Left kidney (tissue), 8 donors: ENCODE measurements around the gene HOXB7. TPM values are rescaled to one million over a fixed set of nuclear protein-coding genes. Genes with fewer than 3 reads are reported as not detected.

ENCODE experiments used
- DNase-seq: peaks from one replicate; pipeline ENCODE4 v3.0.0-alpha.2; 2013
- long read RNA-seq, 8 donors: transcript quantifications; one replicate each; lab custom pipeline, GENCODE V29; 2026
- polyA plus RNA-seq: library from polyadenylated mRNA; unstranded; fragments of 120-200 nt; gene quantifications from one replicate; pipeline ENCODE4 v1.2.1, GENCODE V29; 2013; ENCODE audit not compliant: insufficient read length

The HOXB7 gene
- polyA plus RNA-seq = 39.8 TPM
- long read RNA-seq, donor 1, transcript HOXB7-202 (2 exons, 478 nt) = minor isoform, 5 of 43 reads
- long read RNA-seq, donor 1, transcript HOXB7-201 (2 exons, 1,371 nt) = major isoform, 38 of 43 reads
- long read RNA-seq, donor 1, partial matches to known transcripts = 0 of 43 reads
- long read RNA-seq, donor 1, other reads (novel, unspliced or antisense) = 0 of 43 reads
- long read RNA-seq, donor 2, transcript HOXB7-202 (2 exons, 478 nt) = minor isoform, 6 of 37 reads
- long read RNA-seq, donor 2, transcript HOXB7-201 (2 exons, 1,371 nt) = major isoform, 31 of 37 reads
- long read RNA-seq, donor 2, partial matches to known transcripts = 0 of 37 reads
- long read RNA-seq, donor 2, other reads (novel, unspliced or antisense) = 0 of 37 reads
- long read RNA-seq, donor 3, transcript HOXB7-201 (2 exons, 1,371 nt) = major isoform, 25 of 41 reads
- long read RNA-seq, donor 3, partial matches to known transcripts = 13 of 41 reads
- long read RNA-seq, donor 3, other reads (novel, unspliced or antisense) = 0 of 41 reads
- long read RNA-seq, donor 4, partial matches to known transcripts = 0 of 4 reads
- long read RNA-seq, donor 4, other reads (novel, unspliced or antisense) = 0 of 4 reads
- long read RNA-seq, donor 5, transcript HOXB7-202 (2 exons, 478 nt) = minor isoform, 11 of 72 reads
- long read RNA-seq, donor 5, transcript HOXB7-201 (2 exons, 1,371 nt) = major isoform, 61 of 72 reads
- long read RNA-seq, donor 5, partial matches to known transcripts = 0 of 72 reads
- long read RNA-seq, donor 5, other reads (novel, unspliced or antisense) = 0 of 72 reads
- long read RNA-seq, donor 6, transcript HOXB7-201 (2 exons, 1,371 nt) = major isoform, 37 of 41 reads
- long read RNA-seq, donor 6, partial matches to known transcripts = 0 of 41 reads
- long read RNA-seq, donor 6, other reads (novel, unspliced or antisense) = 0 of 41 reads
- long read RNA-seq, donor 7, transcript HOXB7-202 (2 exons, 478 nt) = minor isoform, 8 of 46 reads
- long read RNA-seq, donor 7, transcript HOXB7-201 (2 exons, 1,371 nt) = major isoform, 38 of 46 reads
- long read RNA-seq, donor 7, partial matches to known transcripts = 0 of 46 reads
- long read RNA-seq, donor 7, other reads (novel, unspliced or antisense) = 0 of 46 reads
- long read RNA-seq, donor 8, transcript HOXB7-201 (2 exons, 1,371 nt) = major isoform, 18 of 20 reads
- long read RNA-seq, donor 8, partial matches to known transcripts = 0 of 20 reads
- long read RNA-seq, donor 8, other reads (novel, unspliced or antisense) = 0 of 20 reads

DNA sequence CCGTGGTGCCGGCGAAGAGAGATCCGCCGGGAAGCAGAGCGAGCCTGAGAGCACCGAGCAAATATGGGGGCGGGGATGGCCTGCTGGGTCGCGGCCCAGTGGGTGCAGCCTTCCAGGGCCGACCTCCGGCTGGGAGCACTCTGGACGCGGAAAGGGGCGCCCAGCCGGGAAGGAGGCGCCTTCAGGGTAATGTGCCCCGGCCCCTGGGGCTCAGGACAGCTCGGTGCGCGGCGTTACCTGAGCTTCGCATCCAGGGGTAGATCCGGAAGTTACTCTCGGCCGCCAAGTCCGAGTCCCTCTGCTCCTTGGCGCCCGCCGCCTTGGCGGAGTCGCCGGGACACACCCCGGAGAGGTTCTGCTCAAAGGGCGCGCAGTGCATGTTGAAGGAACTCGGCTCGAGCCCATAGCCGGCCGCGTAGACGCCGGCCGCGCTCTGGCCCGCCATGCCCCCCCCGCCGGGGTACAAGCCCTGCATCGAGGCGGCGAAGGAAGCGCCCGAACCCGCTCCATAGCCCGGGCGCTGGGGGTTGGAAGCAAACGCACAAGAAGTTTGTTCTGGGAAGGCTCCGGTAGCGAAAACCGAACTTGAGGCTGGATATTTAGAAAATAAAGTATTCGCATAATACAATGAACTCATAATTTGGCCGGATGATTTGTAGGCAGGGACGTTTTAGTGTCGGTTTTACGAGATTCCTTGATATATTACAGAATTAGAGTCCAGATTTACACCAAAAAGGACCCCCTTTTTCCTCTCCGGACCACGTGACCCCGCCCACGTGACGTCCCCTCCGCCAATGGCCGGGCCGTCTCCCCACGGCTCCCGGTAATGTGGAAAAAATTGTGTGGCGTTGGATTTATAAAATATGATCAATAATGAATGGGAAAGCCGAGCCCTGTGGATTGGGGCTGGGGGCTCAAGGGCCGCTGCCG is at the start of gene HOXB7:
TSS of gene HOXB7 (minus strand) at position 736 of the 930 bp plus-strand sequence. CDS start at position 637, 99 bp downstream.
- DNase-seq = no peak

DNA sequence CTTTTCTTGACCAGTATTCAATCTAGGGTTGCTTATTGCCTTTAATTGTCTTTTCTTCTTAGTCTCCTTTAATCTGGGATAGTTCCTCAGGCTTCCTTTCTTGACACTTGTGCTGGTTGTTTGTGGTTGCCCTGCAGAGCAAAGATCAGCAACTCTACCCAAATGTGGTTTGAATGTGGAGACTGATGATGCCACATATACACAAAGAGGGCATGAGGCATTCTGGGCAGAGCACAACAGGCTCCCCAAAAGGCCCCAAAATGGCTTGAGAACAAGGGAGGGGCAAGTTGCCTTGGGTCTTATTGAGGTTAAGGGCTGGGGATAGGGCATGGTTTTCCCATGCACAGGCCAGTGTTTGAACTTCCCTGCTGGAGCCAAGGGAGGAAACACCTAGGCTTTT is 45.1 kb upstream of the HOXB7 start:
- no peak for DNase-seq

DNA sequence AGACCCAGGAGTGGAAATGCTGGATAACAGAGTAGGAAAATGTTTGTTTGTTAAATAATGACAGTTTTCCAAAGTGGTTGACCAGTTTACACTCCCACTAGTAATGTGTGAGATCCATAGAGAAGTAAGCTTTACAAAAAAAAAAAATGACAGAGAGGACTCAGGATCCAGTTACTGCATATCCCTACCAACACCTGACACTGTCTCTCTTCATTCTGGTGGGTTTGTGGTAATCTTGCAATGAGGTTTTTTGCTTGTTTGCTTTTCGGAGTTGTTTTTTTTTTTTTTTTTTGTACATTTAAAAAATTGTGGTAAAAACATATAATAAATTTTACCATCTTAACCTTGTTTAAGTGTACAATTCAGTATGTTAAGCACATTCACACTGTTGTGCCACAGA is 38.9 kb upstream of the HOXB7 start:
- no peak for DNase-seq

GRCh38 chr17:48647963-48648245 is 37.1 kb upstream of the HOXB7 start:
- DNase-seq = no peak

DNA sequence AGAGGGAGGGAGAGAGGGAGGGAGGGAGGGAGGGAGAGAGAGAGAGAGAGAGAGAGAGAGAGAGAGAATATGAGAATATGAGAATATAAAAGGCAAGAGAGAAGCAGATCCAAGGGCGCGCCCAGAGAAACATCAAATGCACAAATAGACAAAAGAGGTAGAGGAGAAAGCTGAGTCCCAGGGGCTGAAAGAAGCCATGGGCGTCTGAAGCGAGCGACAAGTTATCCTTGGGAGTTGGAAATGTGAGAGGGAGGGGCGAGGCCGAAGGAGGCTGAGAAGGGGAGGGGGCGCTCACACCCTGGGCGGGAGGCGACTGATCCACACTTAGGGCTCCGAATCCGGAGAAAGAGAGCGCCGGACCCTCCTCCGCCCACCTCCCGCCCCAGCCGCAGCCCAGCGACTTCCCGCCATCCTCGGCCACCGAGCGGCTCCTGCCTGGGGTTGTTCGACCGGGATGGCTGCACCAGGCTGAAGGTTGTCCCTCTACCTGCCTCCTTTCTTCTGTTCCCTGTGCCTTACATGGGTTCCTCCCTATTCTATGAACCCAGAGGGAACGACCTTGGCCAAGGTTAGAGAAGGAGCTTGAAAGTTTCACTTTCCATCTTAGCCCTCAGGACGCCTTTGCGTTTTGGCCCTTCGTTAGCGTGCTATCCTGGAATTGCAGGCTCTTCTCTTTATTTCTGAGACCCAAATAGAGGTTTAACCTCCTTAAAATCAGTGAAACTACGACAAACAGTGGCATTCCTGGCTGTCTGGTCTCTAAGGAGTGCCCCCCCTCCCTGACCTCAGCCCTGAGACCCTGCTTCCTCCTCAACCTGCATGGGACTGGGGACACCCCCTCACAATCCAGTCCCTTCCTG is 36.5 kb upstream of the HOXB7 start:
- DNase-seq = no peak

DNA sequence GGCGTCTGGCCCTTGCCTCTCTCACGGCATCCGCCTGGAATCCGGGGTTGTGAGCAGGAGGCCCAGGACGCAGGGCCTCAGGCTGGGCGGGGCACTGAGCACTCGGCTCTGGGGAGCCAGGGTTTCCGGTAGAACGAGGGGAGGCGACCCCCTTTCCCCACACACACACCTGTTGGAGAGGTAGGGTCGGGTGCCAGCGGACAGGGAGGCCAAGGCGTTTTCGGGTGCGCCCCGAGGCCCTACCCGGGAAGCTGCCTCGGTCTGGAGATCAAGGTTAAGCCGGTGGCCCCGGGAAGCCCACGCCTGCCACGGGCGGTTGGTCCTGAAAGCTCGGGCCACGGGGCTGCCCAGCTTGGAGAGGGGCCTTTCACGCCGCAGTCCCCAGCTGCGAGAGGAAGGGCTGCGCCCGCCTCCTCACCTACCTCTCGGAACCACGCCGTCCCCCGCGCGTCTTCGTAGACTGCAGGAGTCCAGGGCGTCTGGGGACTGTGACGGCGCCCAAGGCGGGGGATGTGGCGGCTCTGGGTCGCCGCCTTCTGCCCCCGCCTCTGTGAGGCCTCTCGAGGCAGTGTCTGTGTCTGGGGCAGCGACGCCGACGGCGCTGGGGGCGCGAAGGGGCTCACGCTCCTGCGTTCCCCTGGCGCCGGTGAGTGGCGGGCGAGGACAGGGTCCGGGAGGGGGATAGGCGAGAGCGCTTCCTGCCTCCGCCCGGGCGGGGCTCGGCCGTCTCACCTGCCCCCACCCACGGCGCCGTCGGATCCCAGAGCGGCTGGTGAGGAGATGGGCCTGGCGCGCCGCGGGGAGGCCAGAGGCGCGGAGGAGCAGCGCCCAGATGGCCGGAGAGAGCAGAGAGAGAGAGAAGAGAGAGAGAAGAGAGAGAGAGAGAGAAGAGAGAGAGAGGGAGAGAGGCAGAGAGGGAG is 35.6 kb upstream of the HOXB7 start:
- DNase-seq = no peak

DNA sequence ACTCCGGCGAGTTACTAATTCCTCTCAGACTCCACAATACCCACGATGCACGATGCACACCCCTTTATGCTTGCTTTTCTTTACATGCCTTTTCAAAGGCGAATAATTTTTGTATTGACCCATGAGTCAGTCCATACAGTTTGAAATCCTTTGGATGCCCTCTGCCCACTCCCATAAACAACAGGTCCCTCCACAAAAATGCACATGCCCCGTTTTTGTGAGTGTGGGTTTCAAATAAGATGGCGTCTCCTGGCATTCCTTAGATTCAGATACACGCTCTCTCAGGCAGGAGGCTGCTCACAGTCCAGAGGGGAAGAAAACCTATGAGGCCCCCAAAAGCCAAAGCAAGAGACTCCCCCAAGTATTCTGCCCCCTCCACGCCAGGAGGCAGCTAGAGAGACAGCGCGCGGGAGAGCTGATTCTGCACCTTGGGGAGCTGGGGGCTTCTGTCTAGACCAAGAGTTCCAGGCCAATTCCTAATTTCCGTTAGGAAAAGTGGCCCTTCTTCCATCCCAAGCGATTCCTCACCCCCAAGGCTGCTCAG is 34.9 kb upstream of the HOXB7 start:
- DNase-seq = no peak

DNA sequence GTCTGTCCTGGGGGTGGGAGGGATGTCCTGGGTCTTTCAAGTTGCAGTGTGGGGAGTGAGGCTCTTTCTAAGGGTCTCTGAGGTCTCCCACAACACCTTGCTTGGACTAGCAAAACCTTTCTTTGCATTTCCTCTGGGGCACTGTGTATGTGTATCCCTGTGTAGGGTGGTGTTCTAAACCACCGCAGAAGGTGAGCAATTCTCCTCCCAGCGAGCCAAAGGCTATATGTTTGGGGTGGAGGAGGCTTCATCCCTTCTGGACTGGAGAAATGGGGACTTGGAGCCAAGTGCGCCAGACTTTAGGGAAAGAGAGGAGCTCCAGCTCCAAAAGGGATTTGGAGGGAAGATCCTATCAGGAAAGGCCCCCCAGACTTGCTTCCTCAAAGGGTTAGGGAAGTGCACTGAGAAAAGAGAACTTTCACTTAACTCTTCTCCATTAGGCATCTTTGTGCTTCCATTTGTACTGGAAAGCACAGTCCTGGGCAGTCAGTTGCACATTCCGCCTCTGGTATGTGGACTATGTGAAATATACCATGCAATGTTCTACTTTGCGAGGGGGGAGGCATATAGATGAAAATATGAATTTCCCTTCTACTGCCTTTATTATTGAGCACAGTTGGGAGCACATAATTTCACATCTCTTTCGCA is 34.2 kb upstream of the HOXB7 start:
- DNase-seq = no peak

- DNase-seq = no peak
Observed at GRCh38 chr17:48644159-48644558, 33.3 kb upstream of the HOXB7 start.

GRCh38 chr17:48643697-48644012 is 32.8 kb upstream of the HOXB7 start:
- no peak for DNase-seq

DNA sequence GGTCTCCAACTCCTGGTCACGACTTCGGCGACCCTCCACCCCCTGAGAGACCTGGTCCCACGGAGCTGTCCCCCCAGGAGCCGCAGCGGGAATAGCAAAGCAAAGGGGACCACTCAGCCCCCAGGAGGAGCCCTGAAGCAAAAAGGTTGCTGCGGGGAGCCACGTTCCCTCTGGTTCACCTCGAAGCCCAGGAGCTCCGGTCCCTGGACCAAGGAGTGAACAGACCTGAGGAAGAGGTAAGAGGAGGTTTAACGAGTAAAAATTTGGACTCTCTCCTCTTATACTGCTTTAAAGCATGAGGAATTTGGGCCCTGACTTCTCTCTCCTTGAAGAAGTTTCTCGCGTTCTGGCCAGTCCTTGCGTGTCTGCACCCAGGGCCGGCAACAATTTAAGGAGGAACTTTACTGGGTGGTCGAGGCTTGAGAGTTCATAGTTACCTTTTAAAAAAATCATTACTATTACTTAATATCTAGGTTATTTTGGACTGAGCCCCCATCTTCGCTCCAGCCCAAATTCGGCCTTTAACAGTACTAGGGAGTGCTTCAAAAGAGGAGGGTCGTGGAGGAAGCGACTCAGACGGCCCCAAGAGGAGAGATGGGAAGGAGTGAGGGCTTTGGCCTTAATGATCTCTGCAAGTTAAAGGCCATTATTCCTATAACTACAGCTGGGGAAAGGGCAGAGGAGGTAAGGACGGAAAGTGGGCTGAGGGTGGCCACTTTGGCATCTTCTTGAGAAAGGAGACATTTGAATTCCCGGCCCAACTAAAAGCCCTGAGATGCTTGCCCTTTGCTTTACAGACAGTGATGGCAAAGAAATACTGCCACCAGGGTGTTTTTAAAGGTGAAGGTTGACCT is 32.3 kb upstream of the HOXB7 start:
- no peak for DNase-seq

DNA sequence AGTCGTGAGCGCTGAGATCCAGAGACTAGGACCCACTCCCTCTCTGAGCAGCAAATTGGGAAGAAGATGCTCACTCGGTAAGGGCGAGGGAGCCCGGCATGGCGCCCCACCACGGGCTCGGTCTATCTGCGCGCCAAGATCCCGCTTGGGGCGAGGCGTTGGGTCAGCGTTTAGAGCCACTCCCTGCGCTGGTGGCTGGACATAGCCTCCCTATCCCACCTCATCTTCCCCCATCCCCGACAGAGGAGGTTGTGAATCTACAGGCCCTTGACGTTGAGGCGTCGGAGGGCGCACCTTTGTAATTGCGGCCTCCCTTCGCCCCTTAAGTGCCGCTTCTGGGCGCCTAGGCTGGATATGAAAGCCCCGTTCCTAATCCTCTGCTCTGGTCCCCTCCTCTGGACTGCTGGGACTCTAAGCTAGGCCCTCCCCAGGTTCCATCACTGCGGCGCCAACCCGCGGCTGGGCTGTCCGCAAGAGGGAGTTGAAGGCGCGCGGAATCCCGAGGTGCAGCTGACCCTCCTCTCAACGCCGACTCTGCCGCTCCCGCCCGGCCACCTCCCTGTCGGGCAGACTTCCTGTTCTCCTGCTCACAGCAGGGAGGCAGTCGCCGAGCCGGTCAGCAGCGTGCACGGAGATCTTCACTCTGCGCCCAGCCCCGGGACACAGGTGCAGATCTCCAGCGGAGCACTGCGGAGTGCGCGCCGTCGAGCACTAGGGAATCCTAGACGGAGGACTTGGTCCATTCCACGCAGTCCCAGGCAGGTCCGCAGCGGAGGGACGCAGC is 31.4 kb upstream of the HOXB7 start:
- DNase-seq = no peak

DNA sequence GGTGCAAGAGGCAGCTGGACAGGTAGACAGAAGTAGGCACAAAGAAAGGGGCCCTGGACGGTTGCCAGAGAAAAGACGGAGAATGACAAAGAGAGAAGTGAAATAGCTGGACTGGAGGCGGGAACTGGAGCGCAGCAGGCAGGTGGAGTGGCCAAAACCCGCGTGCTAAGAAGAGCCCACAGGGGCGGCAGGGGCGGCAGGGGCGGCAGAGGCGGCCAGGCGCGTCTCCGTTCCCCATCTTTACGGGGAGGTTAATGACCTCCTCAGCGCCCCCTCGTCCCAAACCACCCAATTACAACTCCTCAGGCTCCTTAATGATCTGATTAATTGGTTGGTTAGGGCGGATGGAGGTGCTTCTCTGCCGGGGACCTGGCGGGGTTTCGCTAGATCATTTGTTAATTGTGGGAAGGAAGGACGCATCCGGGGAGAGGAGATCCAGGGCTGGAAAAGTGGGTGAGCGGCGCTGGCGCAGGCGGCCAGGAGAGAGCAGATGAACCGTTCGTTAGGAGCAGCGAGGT is 30.8 kb upstream of the HOXB7 start:
- no peak for DNase-seq

DNA sequence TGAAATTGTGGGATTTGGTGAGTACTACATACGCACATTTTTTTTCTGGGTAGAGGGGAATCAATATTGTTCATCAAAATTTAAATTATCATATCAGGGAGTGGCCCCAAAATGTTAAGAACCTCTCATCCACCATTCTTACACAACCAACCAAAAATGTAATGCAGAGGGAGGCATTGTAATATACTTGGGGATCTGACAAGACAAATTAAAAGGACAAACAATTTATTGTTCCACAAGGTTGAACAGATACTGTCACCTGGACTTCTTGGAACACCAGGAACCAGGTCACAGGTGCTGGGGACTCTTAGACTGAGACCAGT is 30.0 kb upstream of the HOXB7 start:
- no peak for DNase-seq

DNA sequence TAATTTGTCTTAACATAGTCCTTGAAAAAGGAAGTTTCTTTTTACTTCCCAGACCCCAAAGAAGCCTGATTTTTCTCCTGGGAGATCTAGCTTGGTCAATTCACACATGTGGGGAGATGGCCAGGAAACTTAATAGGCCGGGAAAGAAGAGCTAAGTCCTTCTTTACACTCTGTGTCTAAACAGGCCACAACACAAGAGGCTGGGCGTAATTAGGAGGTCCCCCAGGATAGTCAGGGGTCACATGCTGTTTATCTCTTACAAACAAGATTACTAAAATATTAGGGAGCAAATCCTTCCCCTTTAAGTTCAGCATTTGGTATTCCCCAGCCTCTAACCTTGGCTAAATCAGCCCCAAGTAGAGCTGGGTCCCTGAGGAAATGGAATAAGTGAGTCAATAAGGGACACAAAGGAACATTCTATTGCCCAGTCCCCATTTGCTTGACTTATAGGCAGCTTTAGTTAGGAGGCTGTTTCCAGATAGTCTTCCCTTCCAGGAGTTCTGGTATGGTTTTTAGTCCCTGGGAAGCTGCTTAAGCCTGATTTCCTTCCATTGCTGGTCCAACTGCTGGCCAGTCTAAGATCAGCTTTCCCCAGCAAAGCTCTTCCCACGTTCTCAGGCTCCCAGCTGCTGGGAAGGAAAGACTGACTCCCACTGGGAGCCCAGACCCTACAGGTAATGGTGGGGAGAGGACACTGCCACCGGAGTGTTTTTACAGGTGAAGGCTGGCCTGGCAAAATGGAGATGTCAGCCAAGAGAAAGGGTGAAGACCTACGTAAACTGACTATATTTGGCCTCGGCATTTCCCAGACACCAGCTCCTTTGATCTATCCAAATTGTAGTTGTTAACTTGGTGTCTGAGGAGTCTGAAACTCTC is 29.4 kb upstream of the HOXB7 start:
- no peak for DNase-seq

GRCh38 chr17:48639136-48639535 is 28.3 kb upstream of the HOXB7 start:
- DNase-seq = no peak
